ENCODE measurements around the gene PIEZO1.
"Not testable (repeated sequence)": the region's sequence is repeated elsewhere in the genome, so short reads cannot be mapped to it uniquely, and the experiment has no call there.

DNA sequence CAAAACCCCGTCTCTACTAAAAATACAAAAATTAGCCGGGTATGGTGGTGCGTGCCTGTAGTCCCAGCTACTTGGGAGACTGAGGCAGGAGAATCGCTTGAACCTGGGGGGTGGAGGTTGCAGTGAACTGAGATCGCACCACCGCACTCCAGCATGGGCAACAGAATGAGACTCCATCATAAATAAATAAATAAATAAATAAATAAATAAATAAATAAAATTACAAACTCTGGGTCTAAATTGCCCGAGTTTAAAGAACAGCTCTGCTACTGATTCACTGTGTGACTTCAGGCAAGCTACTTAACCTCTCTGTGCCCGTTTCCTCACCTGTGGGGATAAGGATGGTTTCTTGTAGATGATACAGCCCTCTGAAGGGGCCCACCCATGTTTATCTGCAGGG, 115.5 kb downstream of the PIEZO1 start:
- TF ChIP-seq, protein P1, sequence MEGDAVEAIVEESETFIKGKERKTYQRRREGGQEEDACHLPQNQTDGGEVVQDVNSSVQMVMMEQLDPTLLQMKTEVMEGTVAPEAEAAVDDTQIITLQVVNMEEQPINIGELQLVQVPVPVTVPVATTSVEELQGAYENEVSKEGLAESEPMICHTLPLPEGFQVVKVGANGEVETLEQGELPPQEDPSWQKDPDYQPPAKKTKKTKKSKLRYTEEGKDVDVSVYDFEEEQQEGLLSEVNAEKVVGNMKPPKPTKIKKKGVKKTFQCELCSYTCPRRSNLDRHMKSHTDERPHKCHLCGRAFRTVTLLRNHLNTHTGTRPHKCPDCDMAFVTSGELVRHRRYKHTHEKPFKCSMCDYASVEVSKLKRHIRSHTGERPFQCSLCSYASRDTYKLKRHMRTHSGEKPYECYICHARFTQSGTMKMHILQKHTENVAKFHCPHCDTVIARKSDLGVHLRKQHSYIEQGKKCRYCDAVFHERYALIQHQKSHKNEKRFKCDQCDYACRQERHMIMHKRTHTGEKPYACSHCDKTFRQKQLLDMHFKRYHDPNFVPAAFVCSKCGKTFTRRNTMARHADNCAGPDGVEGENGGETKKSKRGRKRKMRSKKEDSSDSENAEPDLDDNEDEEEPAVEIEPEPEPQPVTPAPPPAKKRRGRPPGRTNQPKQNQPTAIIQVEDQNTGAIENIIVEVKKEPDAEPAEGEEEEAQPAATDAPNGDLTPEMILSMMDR (IDR thresholded peaks at IDR 0.05; ENCODE audit: insufficient read depth, low read depth, low read length), result not testable (repeated sequence)
- TF ChIP-seq EZH2 (IDR thresholded peaks at IDR 0.05; ENCODE audit: insufficient read depth, low read length), result not testable (repeated sequence)

Data from astrocyte (in vitro differentiated cells and primary cell).